ENCODE data around the gene ARHGAP1.
"Not testable (repeated sequence)": the region's sequence is repeated elsewhere in the genome, so short reads cannot be mapped to it uniquely, and the experiment has no call there.

Gene ARHGAP1

GRCh38 chr11:46673713-46674462 is 26.5 kb downstream of the ARHGAP1 start:
- no peak for DNase-seq (ENCODE audit: low read depth)

DNA sequence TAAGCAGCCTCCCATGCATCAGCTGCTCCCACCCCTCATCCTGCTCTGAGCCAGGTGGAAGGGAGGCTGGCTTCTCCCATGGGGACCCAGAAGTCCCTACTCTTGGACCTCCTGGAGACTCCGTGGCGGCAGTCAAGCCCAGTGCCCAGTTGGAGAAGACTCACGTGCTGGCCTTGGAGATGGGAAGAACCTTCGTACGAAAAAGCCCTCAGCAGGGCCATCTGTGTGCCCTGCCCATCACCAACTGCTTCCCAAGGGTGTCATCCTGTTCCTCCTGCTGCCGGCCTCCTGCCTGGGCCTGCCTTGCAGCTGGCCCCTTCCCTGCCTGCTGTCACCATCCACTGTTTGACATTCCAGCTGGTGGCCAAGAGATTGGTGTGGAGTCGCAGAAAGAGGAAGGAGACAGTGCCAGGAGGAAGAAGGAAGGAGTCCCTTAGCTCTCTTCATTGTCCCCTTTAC is 28.0 kb downstream of the ARHGAP1 start:
- no peak for DNase-seq (ENCODE audit: low read depth)

DNA sequence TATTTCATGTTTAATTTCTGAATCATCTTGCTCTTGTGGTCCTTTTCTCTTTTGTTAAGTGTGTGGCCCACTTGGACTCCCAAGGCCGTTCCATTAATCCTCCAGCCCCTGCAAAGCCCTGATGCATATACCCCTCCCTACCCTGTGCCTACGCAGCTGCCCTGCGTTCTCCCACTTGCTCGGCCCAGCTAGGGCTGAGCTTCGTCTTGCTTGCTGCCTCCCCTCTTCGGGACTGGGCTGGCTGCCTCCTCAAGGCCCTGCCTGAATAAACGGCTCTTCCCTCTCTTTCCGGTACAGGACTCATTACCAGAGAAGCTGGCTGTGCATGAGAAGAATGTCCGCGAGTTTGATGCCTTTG is 28.5 kb downstream of the ARHGAP1 start:
- DNase-seq (ENCODE audit: low read depth) = no peak

- not testable (repeated sequence) for DNase-seq (ENCODE audit: low read depth)
Observed at GRCh38 chr11:46670521-46670920, 29.9 kb downstream of the ARHGAP1 start.

DNA sequence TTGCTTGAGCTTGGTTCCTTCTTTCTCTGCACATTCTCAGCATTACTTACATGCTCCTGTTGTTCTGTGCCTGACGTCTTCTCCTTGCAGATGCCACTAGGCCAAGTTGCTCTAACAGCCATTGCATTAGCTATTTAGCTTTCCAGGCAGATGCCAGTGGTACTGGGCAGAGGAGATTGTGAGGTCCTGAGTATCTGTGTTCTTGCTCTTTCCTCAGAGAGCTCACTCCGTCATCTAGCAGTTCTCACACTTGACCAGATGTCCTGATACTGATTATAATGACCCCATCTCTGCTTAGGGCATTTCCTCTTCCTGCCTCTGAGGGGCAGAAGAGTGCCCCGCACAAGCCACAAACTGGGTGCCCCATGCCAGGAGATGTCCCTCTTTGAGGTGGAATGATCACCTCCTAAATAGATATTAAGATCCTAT is 30.7 kb downstream of the ARHGAP1 start:
- no peak for DNase-seq (ENCODE audit: low read depth)

DNA sequence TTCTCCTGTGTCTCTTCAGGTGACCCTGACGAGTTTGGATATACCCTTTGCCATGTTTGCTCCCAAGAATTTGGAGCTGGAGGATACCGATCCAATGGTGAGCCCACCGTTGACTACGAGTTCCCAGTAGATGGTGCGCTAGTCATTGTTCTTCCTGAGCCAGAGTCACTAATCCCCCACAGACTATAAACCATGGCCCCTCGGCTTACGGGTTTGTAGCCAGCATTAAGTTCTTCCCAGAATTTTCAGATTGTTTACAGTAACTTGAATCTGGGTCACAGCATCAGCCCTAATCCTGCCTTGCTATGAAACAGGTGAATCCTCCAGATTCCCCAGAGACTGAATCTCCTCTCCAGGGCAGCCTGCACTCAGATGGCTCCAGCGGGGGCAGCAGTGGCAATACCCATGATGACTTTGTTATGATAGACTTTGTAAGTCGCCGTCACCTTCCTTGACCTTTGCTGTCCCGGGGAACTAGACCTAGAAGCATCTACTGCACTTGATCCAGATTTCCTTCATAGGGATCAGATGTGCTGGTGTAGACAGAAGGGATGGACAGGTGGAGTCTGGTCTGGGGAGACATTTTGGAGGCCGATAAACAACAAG is 31.8 kb downstream of the ARHGAP1 start:
- DNase-seq (ENCODE audit: low read depth) = no peak

- DNase-seq (ENCODE audit: low read depth) = no peak
Observed at GRCh38 chr11:46667043-46667481, 33.4 kb downstream of the ARHGAP1 start.

- no peak for DNase-seq (ENCODE audit: low read depth)
Observed at GRCh38 chr11:46666516-46666915, 33.9 kb downstream of the ARHGAP1 start.

GRCh38 chr11:46665356-46665755 is 35.1 kb downstream of the ARHGAP1 start:
- no peak for DNase-seq (ENCODE audit: low read depth)

GRCh38 chr11:46664612-46665011 is 35.8 kb downstream of the ARHGAP1 start:
- no peak for DNase-seq (ENCODE audit: low read depth)

DNA sequence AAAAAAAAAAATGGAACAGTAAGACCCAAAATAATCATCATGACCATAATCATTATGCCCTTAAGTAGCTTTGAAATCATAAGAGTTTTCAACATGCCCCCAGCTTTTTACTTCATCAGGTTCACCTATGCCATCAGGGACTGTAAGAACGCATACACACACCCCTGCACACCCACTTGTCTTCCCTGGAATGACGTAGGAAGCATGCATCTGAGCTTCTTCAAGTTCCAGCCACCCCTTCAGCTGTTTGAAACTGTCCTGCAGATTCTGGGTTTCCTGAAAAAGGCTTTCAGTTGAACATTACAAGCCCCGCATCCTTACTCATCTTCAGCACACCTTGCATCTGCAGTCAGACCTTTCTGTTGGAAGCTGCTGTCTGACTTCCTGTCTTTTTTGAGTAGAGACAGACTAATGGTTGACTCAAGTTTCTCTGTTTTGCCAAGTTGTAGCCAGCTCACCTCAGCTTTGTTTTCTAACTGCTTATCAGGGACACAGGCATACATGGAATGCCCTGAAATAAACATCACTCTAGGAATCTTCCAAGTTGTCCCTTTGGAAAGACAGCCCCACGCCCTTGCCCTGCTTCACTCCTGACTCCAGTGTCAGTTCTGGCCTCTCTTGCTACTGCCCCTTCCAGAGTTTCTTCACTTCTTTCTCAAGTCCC is 37.0 kb downstream of the ARHGAP1 start:
- no peak for DNase-seq (ENCODE audit: low read depth)

GRCh38 chr11:46662366-46662765 is 38.1 kb downstream of the ARHGAP1 start:
- no peak for DNase-seq (ENCODE audit: low read depth)

DNA sequence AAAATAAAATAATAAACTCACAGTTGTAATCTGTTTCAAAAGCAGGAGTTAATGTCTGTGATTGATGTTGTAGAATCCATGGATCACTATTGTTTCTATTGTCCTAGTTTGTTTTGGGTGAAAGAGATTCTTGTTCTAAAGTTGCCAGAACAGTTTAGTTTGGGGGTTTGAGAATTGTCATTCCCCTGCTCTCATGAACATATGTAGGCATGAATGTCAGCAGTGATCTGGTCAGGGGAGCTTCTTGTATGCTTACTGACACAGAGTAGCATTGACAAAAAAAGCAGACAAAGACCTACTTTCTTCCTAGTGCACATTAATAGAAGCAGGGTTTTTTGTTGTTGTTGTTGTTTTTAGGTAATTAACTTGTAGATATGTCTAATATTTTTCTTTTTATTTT is 38.6 kb downstream of the ARHGAP1 start:
- DNase-seq (ENCODE audit: low read depth) = no peak

- DNase-seq (ENCODE audit: low read depth) = no peak
Observed at GRCh38 chr11:46659908-46660307, 40.5 kb downstream of the ARHGAP1 start.

- no peak for DNase-seq (ENCODE audit: low read depth)
Observed at GRCh38 chr11:46658259-46658658, 42.2 kb downstream of the ARHGAP1 start.

DNA sequence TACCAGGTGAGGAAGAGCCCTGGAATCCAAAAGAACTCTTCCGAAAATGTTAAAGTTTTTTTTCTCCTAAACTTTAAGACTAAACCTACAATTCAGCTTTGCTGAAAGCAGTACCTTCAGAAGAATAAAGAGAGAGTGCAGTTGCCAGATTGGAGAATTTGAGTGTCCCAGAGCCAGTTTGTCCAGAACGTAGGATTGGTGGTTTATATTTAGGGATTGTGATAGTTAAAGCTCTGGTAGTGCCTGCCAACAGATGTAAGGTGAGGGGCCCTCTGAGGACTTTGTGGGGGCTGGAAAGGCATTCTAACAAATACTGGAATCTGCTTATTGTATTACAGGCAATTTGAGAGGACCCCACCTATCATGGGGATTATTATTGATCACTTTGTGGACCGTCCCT is 43.2 kb downstream of the ARHGAP1 start:
- no peak for DNase-seq (ENCODE audit: low read depth)

- DNase-seq (ENCODE audit: low read depth) = no peak
Observed at GRCh38 chr11:46655631-46656030, 44.8 kb downstream of the ARHGAP1 start.

DNA sequence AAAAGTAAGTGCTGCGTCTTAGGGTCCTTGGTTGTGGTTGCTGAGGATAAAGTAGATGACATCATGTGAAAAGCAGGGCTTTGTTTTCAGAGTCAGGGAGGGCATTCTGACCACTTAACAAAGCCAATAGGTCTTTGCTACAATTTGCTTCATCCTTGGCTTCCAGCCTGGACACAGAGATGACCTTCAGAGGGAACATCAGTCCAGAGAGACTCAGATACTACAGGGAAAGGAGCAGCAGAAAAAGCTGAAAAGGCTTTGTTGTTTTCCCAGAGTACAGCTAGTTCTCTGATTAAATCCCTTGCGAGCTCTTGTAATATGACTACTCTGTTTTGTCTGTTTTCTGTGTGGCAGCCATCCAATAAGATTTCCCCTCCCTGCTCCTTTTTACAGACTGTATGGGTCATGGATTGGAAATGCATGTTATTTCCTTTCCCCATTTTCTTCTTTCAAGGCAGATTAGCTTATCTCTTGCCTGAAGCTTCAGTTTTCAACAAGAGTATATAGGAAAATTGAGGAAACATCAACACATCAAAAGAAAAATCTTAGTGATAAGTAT is 51.2 kb downstream of the ARHGAP1 start:
- no peak for DNase-seq (ENCODE audit: low read depth)

GRCh38 chr11:46643986-46644385 is 56.4 kb downstream of the ARHGAP1 start:
- DNase-seq (ENCODE audit: low read depth) = no peak

DNA sequence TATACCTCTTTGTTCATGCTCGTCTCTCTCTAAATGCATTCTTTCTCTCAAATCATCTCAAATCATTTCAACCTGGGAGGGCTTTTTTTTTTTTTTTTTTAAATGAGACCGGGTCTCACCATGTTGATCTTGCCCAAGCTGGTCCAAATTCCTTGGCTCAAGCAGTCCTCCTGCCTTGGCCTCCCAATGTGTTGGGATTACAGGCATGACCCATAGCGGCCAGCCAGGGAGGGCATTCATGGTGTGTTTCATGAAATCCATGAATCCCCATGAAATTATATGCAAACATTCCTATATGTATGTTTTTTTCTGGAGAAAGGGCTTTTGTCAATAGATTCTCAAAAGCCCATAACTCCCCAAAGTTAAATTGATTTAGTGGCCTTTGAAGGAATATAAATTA is 56.9 kb downstream of the ARHGAP1 start:
- no peak for DNase-seq (ENCODE audit: low read depth)

- no peak for DNase-seq (ENCODE audit: low read depth)
Observed at GRCh38 chr11:46642627-46643335, 57.6 kb downstream of the ARHGAP1 start.

- DNase-seq (ENCODE audit: low read depth) = no peak
Observed at GRCh38 chr11:46641639-46642038, 58.8 kb downstream of the ARHGAP1 start.

Measured in activated T-helper 9 cell treated with anti-CD3 and anti-CD28 coated beads, Interleukin-2, amount 50 U/mL, for 16 hours (primary cell).